Endothelial cell of umbilical vein (primary cell): Measurements from ENCODE around the gene EML4. TPM values are rescaled to one million over a fixed set of nuclear protein-coding genes. Genes with fewer than 3 reads are reported as not detected.

Source experiments
- BruUV-seq: library from RNA; stranded (reverse); fragments of 400-500 nt; replicated peaks from 2 replicates; lab custom pipeline; 2021; lab: Mats Ljungman, UMichigan
- CTCF ChIA-PET: fragments of 300-600, 350-600 bp; sonication (Branson Sonifier 250); formaldehyde crosslinking; loops from one replicate; lab custom pipeline; 2021; ENCODE audit warnings: antibody characterized with exemption, inconsistent platforms; lab: Charles Lee
- POLR2A ChIA-PET: fragments of 300-600, 350-600 bp; sonication (Branson Sonifier 250); formaldehyde crosslinking; loops from one replicate; lab custom pipeline; 2021; ENCODE audit warnings: antibody characterized with exemption, inconsistent platforms; lab: Charles Lee
- DNase-seq: peaks from one replicate; pipeline ENCODE4 v3.0.0-alpha.2; 2011; ENCODE audit warnings: low read depth, low spot score
- FAIRE-seq: peaks from 2 replicates; lab custom pipeline; 2011; peaks lifted over from hg19 to GRCh38; lab: Jason Lieb, UNC
- H2AFZ ChIP-seq: 2 replicates; pipeline ENCODE4 v1.6.0; 2012; ENCODE audit warnings: low read depth, low read length, control low read depth, inconsistent platforms
- H3K27ac ChIP-seq: 2 replicates; pipeline ENCODE4 v1.5.1; 2011; ENCODE audit warnings: low read depth, mild to moderate bottlenecking, control low read depth, low read length, moderate library complexity; ENCODE audit not compliant: insufficient read depth
- H3K27me3 ChIP-seq, 2 experiments: 2 replicates each; pipeline versions ENCODE4 v1.6.0 to v1.6.1; 2011; ENCODE audit warnings: low read length in 2 of 2, mixed read lengths in 1 of 2; ENCODE audit not compliant: control insufficient read depth in 2 of 2, insufficient read depth in 2 of 2
- H3K36me3 ChIP-seq, 2 experiments: 2 replicates in 1 of 2; 3 replicates in 1 of 2; pipeline ENCODE4 v1.5.1; 2011; ENCODE audit warnings: low read length in 2 of 2, mild to moderate bottlenecking in 1 of 2, moderate library complexity in 1 of 2; ENCODE audit not compliant: control insufficient read depth in 2 of 2, insufficient read depth in 2 of 2; ENCODE audit errors: extremely low read depth in 1 of 2
- H3K4me1 ChIP-seq: 3 replicates; pipeline ENCODE4 v1.5.1; 2011; ENCODE audit warnings: mild to moderate bottlenecking, low read length; ENCODE audit not compliant: control insufficient read depth, insufficient read depth; ENCODE audit errors: extremely low read depth
- H3K4me2 ChIP-seq: 2 replicates; pipeline ENCODE4 v1.6.1; 2011; ENCODE audit warnings: low read length, control low read depth, mixed read lengths; ENCODE audit not compliant: insufficient read depth
- H3K4me3 ChIP-seq, 3 experiments: fragments of 200-600 bp in 1 of 3; sonication (generic), shearing (Covaris generic) in 1 of 3; replicated peaks in 1 of 3; 2 replicates each; pipeline ENCODE4 v1.5.1; 2011 to 2016; ENCODE audit warnings: control low read depth in 3 of 3, low read length in 3 of 3, mild to moderate bottlenecking in 2 of 3, inconsistent platforms in 1 of 3, low read depth in 1 of 3, moderate library complexity in 1 of 3; ENCODE audit not compliant: insufficient read depth in 1 of 3
- H3K79me2 ChIP-seq: 2 replicates; pipeline ENCODE4 v1.6.0; 2012; ENCODE audit warnings: low read length, inconsistent platforms; ENCODE audit not compliant: control insufficient read depth, insufficient read depth
- H3K9ac ChIP-seq: replicated peaks from 2 replicates; pipeline ENCODE3; 2011; ENCODE audit warnings: low read length, control low read depth; ENCODE audit not compliant: insufficient read depth; ENCODE audit errors: extremely low read depth
- H3K9me1 ChIP-seq: replicated peaks from 3 replicates; pipeline ENCODE4 v1.6.0; 2011; ENCODE audit warnings: mild to moderate bottlenecking, low read length; ENCODE audit not compliant: control insufficient read depth, insufficient read depth; ENCODE audit errors: extremely low read depth
- H3K9me3 ChIP-seq: replicated peaks from 2 replicates; pipeline ENCODE4 v1.5.1; 2012; ENCODE audit warnings: low read length, inconsistent platforms; ENCODE audit not compliant: control insufficient read depth, insufficient read depth
- H4K20me1 ChIP-seq: replicated peaks from 2 replicates; pipeline ENCODE3; 2011; ENCODE audit warnings: mild to moderate bottlenecking, low read length; ENCODE audit not compliant: control insufficient read depth, insufficient read depth; ENCODE audit errors: extremely low read depth
- CTCF ChIP-seq, 2 donors: IDR thresholded peaks; 1 replicate in 1 of 2; 2 replicates in 1 of 2; pipeline ENCODE4 v1.5.1; 2011; ENCODE audit warnings: low read length in 2 of 2, mild to moderate bottlenecking in 2 of 2, moderate library complexity in 2 of 2, control low read depth in 1 of 2, inconsistent platforms in 1 of 2, low read depth in 1 of 2; ENCODE audit not compliant: insufficient read depth in 1 of 2; ENCODE audit errors: extremely low read depth in 1 of 2
- EZH2 ChIP-seq: IDR thresholded peaks from 2 replicates; pipeline ENCODE4 v1.6.1; 2012; ENCODE audit warnings: borderline replicate concordance, low read depth, mild to moderate bottlenecking, moderate library complexity, low read length, inconsistent platforms; ENCODE audit not compliant: severe bottlenecking
- FOS ChIP-seq: IDR thresholded peaks from 2 replicates; pipeline ENCODE4 v1.6.1; 2011; ENCODE audit warnings: mild to moderate bottlenecking, low read length, moderate library complexity, borderline replicate concordance; ENCODE audit not compliant: insufficient read depth
- GATA2 ChIP-seq: IDR thresholded peaks from 2 replicates; pipeline ENCODE4 v1.7.0; 2011; ENCODE audit warnings: low read depth, mild to moderate bottlenecking, moderate library complexity, mixed read lengths, low read length; ENCODE audit not compliant: insufficient read length, insufficient read depth
- JUN ChIP-seq: IDR thresholded peaks from 2 replicates; pipeline ENCODE4 v1.6.1; 2011; ENCODE audit warnings: borderline replicate concordance, low read depth; ENCODE audit not compliant: insufficient read length, insufficient read depth
- MAX ChIP-seq: IDR thresholded peaks from 2 replicates; pipeline ENCODE4 v1.6.1; 2011; ENCODE audit not compliant: insufficient read depth, insufficient read length
- MYC ChIP-seq: IDR thresholded peaks from one replicate; pipeline ENCODE4 v1.6.1; 2011; ENCODE audit warnings: mild to moderate bottlenecking, low read depth, low read length
- POLR2A ChIP-seq: IDR thresholded peaks from 2 replicates; pipeline ENCODE4 v1.6.1; 2012; ENCODE audit warnings: low read depth, mild to moderate bottlenecking, control low read depth, low read length
- POLR2AphosphoS5 ChIP-seq: IDR thresholded peaks from 2 replicates; pipeline ENCODE4 v1.6.1; 2012; ENCODE audit warnings: low read depth, mild to moderate bottlenecking, control low read depth, low read length, moderate library complexity; ENCODE audit not compliant: insufficient read depth
- dilution Hi-C: fragments of 300-500 bp; cut with MboI; formaldehyde crosslinking; loops from one replicate; pipeline ENCODE4 v1.15.0; 2019; ENCODE audit warnings: low sequenced_read_pairs; ENCODE audit not compliant: extremely low pct_ligation_motif_present
- intact Hi-C: fragments of 100-400 bp; cut with micrococcal nuclease; formaldehyde crosslinking; loops from one replicate; pipeline ENCODE4 v1.10.0; 2022
- polyA plus RNA-seq, 4 experiments: library from polyadenylated mRNA; depleted of rRNA in 3 of 4; stranded (reverse) in 3 of 4; unstranded in 1 of 4; fragments of >200 nt; gene quantifications; 2 replicates each; pipeline versions ENCODE4 v1.2.1 to v1.2.3, GENCODE V29; 2011 to 2012; ENCODE audit warnings: missing spikeins in 1 of 4
- total RNA-seq: library from RNA; stranded (reverse); gene quantifications from 2 replicates; pipeline ENCODE4 v1.2.3, GENCODE V29; 2021

The EML4 gene
- total and polyA plus RNA-seq, 2 donors (not counting 3 experiments of a cell fraction or from before 2014, with no cell fraction given): 13.3 to 32.0 TPM

- Histone ChIP-seq H3K4me1 (no peaks in the 10 kb centered on the region), H3K9me3 (no peaks in the 10 kb centered on the region), H3K27ac (no peak overlapping the region), H3K79me2 (no peaks in the 10 kb centered on the region), H3K9me1 (no peaks in the 10 kb centered on the region), H3K27me3 (no peaks in the 10 kb centered on the region), H3K9ac (no peak overlapping the region), H3K4me3 (no peak overlapping the region), H4K20me1 (no peaks in the 10 kb centered on the region), H2AFZ (no peak overlapping the region), H3K36me3 (peaks cover 2 to 9% of the 10 kb centered on the region in 2 experiments), H3K4me2 (no peak overlapping the region)
- FAIRE-seq: no peak
- intact Hi-C loops (no loop called here), dilution Hi-C loops (no loop called here)
- ChIA-PET CTCF (interaction anchor here (1.4 kb wide), 1 partner anchor 237 kb away, joined by 4 read pairs; no protein-coding TSS in a partner anchor), POLR2A (no interaction called here)
- no peak for DNase-seq
- TF ChIP-seq MAX (no peak), MYC (no peak), JUN (no peak), POLR2A (no peak), GATA2 (no peak), POLR2AphosphoS5 (no peak), FOS (no peak), CTCF (IDR thresholded peaks at IDR 0.05; ENCODE audit: extremely low read depth in 1 of 2, insufficient read depth in 1 of 2, low read depth in 1 of 2, low read length in 2 of 2) (no peak), EZH2 (no peak)
- no TSS peak for BruUV-seq
These were observed 163.4 kb downstream of the EML4 start for GRCh38 chr2:42332575-42332974.
